Epithelial cell of esophagus (primary cell): ENCODE data around the gene GPR4.
A peak's percentile ranks its signal among the peaks of the same experiment; 100 is the strongest.

Experiments
- DNase-seq: peaks from one replicate; pipeline ENCODE4 v3.0.0; 2010; ENCODE audit warnings: low read depth
- H3K4me3 ChIP-seq: 2 replicates; pipeline ENCODE4 v1.5.1; 2011; ENCODE audit warnings: mild to moderate bottlenecking, low read length, control low read depth
- CTCF ChIP-seq: IDR thresholded peaks from 2 replicates; pipeline ENCODE4 v1.5.1; 2011; ENCODE audit warnings: low read depth, mild to moderate bottlenecking, low read length, control low read depth, inconsistent platforms; ENCODE audit not compliant: insufficient read depth; ENCODE audit errors: missing control alignments

Gene GPR4

GRCh38 chr19:45585158-45585577 lies 16.8 kb downstream of the GPR4 start:
- DNase-seq = no peak
- TF ChIP-seq CTCF = no peak
- peak overlapping the region; percentile 63 for H3K4me3 ChIP-seq

- DNase-seq = peak; percentile 100
- no peak for TF ChIP-seq CTCF
- H3K4me3 ChIP-seq = peak within 1 kb of the TSS; percentile 83
These were observed 17.5 kb downstream of the GPR4 start, which contains the start of gene OPA3 for GRCh38 chr19:45584332-45585157. TSS of gene OPA3 (minus strand) at chr19:45584802. CDS start at chr19:45584764, 38 bp downstream.

- no peak overlapping the region for H3K4me3 ChIP-seq
- DNase-seq = peak; percentile 46
- no peak for TF ChIP-seq CTCF
These were observed 20.4 kb downstream of the GPR4 start for GRCh38 chr19:45581576-45581975.

GRCh38 chr19:45578861-45579260 lies 23.2 kb downstream of the GPR4 start:
- no peak overlapping the region for H3K4me3 ChIP-seq
- TF ChIP-seq CTCF = no peak
- no peak for DNase-seq

GRCh38 chr19:45577111-45577905 lies 24.7 kb downstream of the GPR4 start:
- H3K4me3 ChIP-seq = no peak overlapping the region
- TF ChIP-seq CTCF = no peak
- DNase-seq = peak; percentile 96

GRCh38 chr19:45576682-45577081 lies 25.3 kb downstream of the GPR4 start:
- DNase-seq = no peak
- no peak for TF ChIP-seq CTCF
- H3K4me3 ChIP-seq = no peak overlapping the region
